HG02870 (cell line): Measurements from ENCODE around the gene GAPDH.
"Not testable (repeated sequence)": the region's sequence is repeated elsewhere in the genome, so short reads cannot be mapped to it uniquely, and the experiment has no call there.

ENCODE experiments used
- ATAC-seq: cut with Tn5 transposase; IDR thresholded peaks from one replicate; pipeline ENCODE4 v1.9.1; 2021; ENCODE audit warnings: mild to moderate bottlenecking, moderate library complexity; ENCODE audit not compliant: unreplicated experiment

Gene GAPDH

DNA sequence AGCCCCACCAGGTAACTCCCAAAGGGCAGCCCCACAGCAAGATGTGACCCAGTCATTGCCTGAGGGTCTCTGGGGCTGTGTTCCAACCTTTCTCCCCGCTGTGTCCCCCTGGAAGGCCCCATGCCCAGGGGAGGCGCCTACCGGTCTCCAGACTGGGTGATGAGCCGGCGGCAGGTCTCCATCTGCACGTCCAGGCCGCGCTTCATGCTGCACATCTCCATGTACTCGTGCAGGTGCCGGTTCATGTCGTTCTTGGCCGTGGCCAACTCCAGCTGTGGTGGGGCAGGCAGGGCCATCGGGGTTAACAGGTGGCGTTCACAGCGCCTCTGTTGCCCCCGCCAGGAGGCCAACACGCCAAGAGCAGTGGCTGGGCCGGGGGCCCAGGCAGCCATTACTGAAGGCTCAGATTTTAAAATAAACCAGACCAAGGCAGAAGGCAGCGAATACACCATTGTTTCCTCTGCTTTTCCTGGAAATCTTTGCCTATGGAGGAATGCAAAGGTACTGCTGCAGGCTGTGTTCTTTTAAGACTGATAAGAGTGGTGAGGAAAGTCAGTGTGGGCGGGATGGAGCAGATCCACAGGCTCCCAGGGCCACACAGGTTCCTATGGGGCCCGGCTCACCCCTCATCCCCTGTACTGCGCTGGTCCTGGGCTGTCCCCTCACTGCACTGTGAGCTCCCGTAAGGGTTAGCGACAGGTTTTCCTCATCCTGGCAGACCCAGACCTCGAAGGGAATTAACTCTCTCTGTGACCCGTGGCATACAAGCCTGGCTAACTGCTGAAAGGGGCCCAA is 7.3 kb downstream of the GAPDH start:
- ATAC-seq: no peak

DNA sequence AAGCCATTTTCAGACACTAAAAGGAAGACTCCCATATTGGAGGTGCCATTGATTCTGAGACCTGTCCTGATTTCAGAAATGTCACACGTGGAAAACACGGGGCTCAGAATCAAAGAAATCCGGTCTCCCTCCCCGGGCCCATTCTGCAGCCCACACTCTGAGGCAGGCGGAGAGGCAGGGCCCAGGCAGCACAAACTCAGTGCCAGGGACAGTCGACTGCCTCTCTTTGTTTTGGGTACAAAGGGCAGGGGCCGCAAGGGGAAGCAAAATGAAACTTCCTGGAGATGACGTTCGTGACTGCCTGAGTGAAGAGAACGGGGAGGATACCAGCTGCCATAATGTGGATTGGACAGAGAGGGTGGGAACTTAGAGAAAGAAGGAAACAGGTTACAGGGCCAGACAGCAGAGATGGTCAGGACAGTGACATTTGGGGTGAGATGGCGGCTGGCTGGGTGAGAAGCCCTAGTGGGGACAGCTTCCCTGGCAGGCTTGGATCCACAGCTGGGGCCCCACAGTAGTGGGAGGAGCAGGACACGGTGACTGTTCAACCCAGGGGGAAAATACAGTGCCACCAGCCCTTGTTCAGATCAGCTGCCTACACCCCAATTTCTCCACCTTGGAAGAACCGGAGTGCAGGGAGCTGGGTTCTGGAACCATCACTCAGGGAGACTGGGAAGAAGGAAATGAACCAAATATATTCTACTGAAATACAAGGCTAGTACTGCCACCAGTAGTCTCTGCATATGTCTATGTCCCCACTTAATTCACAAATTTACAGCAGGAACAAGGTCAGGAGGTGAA is 8.1 kb downstream of the GAPDH start:
- ATAC-seq: no peak

DNA sequence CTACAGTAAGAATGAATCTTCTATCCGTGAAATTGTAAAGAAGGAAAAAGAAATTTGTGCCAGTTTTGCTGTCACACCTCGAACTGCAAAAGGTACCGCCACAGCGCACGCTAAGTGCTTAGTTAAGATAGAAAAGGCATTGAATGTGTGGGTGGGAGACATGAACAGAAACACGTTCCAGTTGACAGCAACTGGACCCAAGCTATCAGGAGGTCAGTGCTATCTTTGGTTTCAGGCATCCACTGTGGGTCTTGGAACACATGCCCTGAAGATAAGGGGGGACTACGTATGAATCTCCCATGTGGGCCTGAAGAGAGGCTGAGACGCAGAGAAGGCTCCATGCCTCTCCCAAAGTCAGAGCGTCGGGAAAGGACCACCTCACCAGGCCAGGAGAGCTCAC is 11.7 kb downstream of the GAPDH start:
- ATAC-seq: no peak

DNA sequence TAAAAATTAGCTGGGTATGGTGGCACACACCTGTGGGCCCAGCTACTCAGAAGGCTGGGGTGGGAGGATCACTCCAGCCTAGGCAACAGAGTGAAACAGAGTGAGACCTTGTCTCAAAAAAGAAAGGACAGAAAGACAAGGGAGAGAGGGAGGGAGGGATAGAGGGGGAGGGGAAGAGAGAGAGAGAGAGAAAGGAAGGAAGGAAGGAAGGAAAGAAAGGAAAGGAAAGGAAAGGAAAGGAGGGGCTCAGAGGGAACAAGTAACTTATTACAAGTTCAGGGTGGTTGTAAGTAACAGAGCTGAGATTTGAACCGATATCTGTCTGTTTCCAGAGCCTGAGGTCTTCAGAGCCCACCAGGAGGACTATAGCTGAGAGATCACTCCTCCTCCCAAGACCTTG is 13.2 kb downstream of the GAPDH start:
- ATAC-seq: no peak

- no peak for ATAC-seq
These were observed 13.7 kb downstream of the GAPDH start for GRCh38 chr12:6547987-6548386.

GRCh38 chr12:6548556-6548955 is 14.2 kb downstream of the GAPDH start:
- no peak for ATAC-seq

DNA sequence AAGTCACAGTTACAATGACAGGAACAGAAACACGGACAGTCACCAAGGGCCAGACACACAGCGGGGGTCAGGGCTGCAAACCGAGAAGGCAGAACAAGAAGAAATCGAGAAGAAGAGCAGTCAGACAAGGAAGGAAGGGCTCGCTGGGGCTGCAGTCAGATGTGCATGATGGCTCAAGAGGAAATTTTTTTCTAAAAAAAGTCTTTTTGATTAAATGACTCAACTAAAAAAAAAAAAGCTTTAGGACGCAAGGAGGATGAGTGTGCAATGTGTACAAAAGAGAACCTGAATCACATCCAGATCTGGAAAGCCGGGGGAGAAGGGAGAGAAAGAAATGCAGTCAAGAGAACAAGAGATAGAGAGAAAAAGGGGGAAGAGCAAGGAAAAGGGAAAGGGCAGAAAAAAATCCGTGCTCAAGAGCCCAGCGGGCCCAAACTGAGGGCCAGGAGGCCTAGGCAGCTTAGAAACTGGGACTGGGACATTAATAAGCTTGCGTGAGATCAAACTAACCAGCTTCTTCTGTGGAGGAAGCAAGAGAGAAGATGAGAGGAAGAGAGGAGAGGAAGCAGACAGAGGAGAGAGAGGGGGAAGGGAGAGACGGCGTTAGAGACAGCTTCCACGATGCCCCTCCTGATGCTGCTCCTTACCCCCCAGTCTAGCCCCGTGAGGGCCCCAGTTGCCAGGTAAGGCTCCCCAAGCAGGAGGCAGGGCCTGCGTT is 14.8 kb downstream of the GAPDH start:
- ATAC-seq: no peak

GRCh38 chr12:6549684-6550151 is 15.4 kb downstream of the GAPDH start:
- ATAC-seq: no peak

DNA sequence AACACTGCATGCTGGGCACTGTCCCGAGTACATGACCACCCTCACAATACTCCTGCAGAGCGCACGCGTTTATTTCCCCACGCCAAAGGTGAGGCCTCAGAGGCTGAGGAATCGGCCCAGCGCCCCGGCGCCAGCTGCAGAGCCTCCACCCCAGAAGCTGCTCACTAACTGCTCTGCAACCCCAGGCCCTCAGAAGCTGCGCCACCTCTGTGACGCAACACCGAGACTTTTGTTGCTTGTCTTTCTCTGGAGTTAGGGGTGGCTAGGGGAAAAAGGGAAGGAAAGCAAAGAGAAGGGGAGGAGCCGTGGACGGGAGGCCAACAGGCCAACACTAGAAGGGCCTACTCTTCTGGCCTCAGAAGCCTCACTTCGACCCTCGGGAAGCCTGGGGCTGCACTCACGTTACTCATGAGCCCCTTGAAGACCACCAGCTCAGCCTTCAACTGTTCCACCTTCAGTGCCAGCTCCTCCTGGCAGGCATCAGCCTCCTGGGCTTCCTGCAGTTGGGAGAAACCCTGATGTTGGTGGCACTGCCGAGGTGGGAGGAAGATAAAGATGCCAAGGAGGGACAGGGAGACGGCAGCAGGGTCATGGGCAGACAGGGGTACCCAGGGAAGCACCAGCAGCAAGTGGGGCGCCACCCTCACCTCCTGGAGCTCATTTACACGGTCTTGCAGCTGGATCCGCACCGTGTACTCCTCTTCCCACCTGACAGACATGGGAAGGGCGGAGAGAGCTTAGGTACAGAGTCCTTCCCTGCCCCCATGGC is 16.2 kb downstream of the GAPDH start:
- ATAC-seq: no peak

DNA sequence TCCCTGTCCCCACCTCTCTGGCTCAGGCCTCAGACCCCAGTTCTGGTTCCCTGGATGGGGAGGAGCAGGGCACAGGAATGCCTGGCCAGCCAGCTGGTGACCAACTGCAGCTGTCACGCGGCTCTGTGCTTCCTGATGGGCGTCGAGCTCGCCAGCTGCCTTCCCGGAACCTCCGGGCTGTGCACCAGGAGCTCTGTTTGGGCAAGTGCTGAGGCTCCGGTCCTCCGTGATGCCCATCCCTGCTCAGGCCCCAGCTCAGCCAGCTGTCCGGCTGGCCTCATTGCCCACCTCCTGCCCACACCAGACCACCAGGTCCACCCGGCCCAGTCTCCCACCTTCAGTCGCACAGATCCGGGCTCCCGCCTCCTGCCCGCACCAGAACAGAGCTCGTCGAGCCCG is 16.7 kb downstream of the GAPDH start:
- no peak for ATAC-seq

DNA sequence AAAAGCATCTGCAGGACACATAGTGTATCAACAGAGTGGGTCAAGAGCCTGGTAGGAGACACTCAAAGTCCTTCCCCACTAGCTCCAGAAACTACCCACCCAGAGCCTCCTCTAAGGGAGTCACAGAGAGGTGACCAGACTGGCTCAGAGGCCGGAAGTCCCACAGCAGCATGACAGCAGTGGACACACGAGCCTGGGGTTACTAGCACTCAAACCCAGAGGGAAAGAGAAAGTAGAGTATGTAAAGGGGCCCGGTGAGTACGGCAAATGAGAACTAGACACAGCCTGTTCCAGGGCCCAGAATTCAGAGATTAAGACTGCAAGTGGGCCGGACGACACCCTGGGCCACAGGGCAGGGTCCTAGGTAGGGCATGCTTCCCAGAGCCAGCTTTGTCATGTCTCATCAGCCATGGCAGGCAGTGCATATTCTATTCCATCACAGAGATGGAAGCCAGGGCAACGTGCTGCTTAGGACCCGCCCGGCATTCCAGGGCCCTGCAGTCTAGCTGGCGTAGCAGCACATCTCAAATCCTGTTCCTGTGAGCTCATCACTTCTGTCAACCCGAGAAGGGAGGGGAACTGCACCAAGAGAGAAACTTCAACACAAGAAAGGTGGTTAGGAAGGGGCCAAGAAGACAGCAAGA is 17.3 kb downstream of the GAPDH start:
- no peak for ATAC-seq

DNA sequence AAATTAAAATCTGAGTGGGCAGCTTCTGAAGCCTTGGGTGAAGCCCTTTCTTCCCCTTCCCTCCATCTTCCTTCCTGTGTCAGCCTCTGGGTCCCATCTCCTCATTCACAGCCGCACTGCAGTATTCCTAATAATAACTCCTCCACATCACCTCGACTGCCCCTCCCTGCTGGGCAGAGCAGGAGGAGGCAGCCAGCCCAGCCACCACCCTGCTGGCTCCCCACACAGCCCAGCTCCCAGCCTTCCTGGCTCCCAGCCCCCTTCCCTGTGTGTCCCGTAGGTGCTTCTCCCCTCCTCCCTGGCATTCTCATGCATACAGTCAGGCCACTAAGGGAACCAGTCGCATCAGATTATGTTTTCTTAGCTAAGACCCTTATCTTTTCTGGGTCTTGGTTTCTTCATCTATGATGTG is 17.8 kb downstream of the GAPDH start:
- ATAC-seq: no peak

DNA sequence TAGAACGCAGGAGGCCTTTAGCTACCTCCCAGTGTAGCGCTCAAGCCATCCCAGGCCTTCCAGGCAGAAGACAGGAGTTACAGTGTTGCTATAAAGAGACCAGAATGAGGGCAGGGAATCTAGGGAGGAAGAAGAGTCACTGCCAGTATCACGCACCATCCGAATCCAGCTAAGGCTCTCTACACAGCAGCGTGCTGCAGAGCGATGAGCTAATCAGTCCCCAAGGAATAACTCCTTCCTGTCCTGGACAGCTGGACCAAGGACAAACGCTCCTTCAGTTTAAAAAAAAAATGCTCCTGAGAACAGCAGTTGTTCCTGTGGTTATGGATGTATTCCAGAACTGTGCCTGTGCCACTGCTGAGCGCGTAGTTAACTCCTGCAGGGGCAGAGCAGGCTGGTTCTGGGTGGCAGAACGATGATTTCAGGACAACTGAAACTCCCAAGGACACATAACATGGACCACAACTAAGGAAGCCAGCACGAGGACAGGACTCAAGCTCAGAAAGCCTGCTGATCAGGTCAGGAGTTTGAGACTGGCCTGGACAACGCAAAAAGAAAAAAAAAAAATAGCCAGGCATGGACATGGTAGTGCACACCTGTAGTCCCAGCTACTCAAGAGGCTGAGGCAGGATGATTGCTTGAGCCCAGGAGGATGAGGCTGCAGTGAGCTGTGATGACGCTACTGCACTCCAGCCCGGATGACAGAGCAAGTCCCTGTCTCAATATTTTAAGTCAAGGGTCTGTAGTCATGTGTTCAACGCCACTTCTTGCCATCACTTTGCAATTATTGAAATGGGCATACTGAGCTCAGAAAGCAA is 18.9 kb downstream of the GAPDH start:
- no peak for ATAC-seq

- peak; percentile 53 for ATAC-seq
These were observed 20.1 kb downstream of the GAPDH start for GRCh38 chr12:6554168-6555017.

- ATAC-seq: no peak
These were observed 20.8 kb downstream of the GAPDH start for GRCh38 chr12:6555018-6555691.

GRCh38 chr12:6556496-6556817 is 22.1 kb downstream of the GAPDH start:
- ATAC-seq: not testable (repeated sequence)

- ATAC-seq: no peak
These were observed 22.5 kb downstream of the GAPDH start for GRCh38 chr12:6556857-6557256.
